Neural cell (in vitro differentiated cells): ENCODE results near the gene ADGRF3.

Experiments used
- EP300 ChIP-seq: fragments of 450-650 bp; conservative IDR thresholded peaks from 2 replicates; pipeline ENCODE4 v1.6.1; 2014; ENCODE audit warnings: antibody characterized with exemption, mild to moderate bottlenecking, moderate library complexity; ENCODE audit not compliant: poor library complexity, severe bottlenecking
- EZH2 ChIP-seq: fragments of 200-600, 300-800 bp; shearing (Covaris generic), sonication (generic); IDR thresholded peaks from 2 replicates; pipeline ENCODE4 v1.6.1; 2014; ENCODE audit warnings: antibody characterized with exemption, low read length, borderline replicate concordance, mild to moderate bottlenecking; ENCODE audit not compliant: insufficient read depth, poor library complexity, severe bottlenecking
- MXI1 ChIP-seq: fragments of 450-650 bp; conservative IDR thresholded peaks from 2 replicates; pipeline ENCODE4 v1.6.1; 2014; ENCODE audit warnings: antibody characterized with exemption, mild to moderate bottlenecking; ENCODE audit not compliant: poor library complexity, severe bottlenecking
- POLR2AphosphoS5 ChIP-seq: IDR thresholded peaks from 2 replicates; pipeline ENCODE4 v1.6.1; 2012
- RAD21 ChIP-seq: fragments of 450-650 bp; conservative IDR thresholded peaks from 2 replicates; pipeline ENCODE4 v1.6.1; 2014; ENCODE audit warnings: antibody characterized with exemption, mild to moderate bottlenecking, moderate library complexity
- TAF1 ChIP-seq: IDR thresholded peaks from 2 replicates; pipeline ENCODE4 v1.6.1; 2012; ENCODE audit warnings: low read depth
- TF ChIP-seq, protein P1 (sequence below): fragments of 450-650 bp; IDR thresholded peaks from 2 replicates; pipeline ENCODE4 v1.5.1; 2014; ENCODE audit warnings: antibody characterized with exemption, mild to moderate bottlenecking, moderate library complexity; ENCODE audit not compliant: poor library complexity, severe bottlenecking
- TF ChIP-seq, protein P2 (sequence below): IDR thresholded peaks from 2 replicates; pipeline ENCODE4 v1.6.1; 2012; ENCODE audit warnings: borderline replicate concordance

GRCh38 chr2:26352892-26353291 is 6.3 kb upstream of the ADGRF3 start:
- TF ChIP-seq, protein P1, sequence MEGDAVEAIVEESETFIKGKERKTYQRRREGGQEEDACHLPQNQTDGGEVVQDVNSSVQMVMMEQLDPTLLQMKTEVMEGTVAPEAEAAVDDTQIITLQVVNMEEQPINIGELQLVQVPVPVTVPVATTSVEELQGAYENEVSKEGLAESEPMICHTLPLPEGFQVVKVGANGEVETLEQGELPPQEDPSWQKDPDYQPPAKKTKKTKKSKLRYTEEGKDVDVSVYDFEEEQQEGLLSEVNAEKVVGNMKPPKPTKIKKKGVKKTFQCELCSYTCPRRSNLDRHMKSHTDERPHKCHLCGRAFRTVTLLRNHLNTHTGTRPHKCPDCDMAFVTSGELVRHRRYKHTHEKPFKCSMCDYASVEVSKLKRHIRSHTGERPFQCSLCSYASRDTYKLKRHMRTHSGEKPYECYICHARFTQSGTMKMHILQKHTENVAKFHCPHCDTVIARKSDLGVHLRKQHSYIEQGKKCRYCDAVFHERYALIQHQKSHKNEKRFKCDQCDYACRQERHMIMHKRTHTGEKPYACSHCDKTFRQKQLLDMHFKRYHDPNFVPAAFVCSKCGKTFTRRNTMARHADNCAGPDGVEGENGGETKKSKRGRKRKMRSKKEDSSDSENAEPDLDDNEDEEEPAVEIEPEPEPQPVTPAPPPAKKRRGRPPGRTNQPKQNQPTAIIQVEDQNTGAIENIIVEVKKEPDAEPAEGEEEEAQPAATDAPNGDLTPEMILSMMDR = no peak
- TF ChIP-seq, protein P2, sequence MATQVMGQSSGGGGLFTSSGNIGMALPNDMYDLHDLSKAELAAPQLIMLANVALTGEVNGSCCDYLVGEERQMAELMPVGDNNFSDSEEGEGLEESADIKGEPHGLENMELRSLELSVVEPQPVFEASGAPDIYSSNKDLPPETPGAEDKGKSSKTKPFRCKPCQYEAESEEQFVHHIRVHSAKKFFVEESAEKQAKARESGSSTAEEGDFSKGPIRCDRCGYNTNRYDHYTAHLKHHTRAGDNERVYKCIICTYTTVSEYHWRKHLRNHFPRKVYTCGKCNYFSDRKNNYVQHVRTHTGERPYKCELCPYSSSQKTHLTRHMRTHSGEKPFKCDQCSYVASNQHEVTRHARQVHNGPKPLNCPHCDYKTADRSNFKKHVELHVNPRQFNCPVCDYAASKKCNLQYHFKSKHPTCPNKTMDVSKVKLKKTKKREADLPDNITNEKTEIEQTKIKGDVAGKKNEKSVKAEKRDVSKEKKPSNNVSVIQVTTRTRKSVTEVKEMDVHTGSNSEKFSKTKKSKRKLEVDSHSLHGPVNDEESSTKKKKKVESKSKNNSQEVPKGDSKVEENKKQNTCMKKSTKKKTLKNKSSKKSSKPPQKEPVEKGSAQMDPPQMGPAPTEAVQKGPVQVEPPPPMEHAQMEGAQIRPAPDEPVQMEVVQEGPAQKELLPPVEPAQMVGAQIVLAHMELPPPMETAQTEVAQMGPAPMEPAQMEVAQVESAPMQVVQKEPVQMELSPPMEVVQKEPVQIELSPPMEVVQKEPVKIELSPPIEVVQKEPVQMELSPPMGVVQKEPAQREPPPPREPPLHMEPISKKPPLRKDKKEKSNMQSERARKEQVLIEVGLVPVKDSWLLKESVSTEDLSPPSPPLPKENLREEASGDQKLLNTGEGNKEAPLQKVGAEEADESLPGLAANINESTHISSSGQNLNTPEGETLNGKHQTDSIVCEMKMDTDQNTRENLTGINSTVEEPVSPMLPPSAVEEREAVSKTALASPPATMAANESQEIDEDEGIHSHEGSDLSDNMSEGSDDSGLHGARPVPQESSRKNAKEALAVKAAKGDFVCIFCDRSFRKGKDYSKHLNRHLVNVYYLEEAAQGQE = no peak
- TF ChIP-seq POLR2AphosphoS5 (no peak), RAD21 (no peak), TAF1 (no peak), MXI1 (no peak), EP300 (no peak), EZH2 (no peak)
